HG02798 (cell line): ENCODE measurements around the gene AHNAK.
"Not testable (repeated sequence)": the region's sequence is repeated elsewhere in the genome, so short reads cannot be mapped to it uniquely, and the experiment has no call there.

Experiments used
- ATAC-seq: cut with Tn5 transposase; IDR thresholded peaks from one replicate; pipeline ENCODE4 v1.9.1; 2021; ENCODE audit warnings: mild to moderate bottlenecking; ENCODE audit not compliant: unreplicated experiment, poor library complexity

AHNAK gene

DNA sequence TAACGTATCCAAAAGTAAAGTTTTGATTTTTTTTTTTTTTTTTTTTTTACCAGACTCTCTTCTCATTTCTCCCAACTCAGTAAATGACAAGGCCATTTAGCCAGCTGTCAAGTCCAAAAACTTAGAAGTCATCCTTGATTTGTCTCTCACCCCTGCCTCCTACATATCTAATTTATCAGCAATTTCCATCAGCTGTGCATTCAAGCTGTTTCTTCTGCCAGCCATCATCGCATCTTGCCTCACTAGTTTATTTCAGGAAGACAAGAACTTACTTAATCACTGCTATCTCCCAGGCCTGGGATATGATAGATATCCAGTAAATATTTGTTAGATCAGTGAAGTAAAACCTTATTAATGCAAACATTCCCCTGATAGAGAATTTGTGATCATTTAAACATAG, 80.2 kb downstream of the AHNAK start:
- ATAC-seq, result no peak

DNA sequence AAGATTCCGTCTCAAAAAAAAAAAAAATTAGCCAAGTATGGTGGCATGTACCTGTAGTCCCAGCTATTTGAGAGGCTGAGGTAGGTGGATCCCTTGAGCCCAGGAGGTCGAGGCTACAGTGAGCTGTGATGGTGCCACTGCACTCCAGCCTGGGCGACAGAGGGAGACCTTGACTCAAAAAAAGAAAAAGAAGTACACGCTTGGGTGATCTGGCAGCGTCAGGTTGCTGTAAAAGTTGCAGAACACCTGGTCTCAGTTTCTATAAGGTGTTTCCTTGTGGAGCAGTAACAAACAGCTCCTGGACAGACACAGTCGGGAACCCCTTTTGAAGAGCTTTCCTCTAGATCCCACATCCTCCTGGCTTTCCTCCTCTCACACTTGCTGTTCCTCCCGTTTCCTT, 82.0 kb downstream of the AHNAK start:
- no peak for ATAC-seq

GRCh38 chr11:62463121-62463542, 83.5 kb downstream of the AHNAK start:
- no peak for ATAC-seq

- ATAC-seq, result no peak
Observed at GRCh38 chr11:62462508-62462892, 84.1 kb downstream of the AHNAK start.

GRCh38 chr11:62461740-62462507, 84.7 kb downstream of the AHNAK start:
- ATAC-seq, result no peak

DNA sequence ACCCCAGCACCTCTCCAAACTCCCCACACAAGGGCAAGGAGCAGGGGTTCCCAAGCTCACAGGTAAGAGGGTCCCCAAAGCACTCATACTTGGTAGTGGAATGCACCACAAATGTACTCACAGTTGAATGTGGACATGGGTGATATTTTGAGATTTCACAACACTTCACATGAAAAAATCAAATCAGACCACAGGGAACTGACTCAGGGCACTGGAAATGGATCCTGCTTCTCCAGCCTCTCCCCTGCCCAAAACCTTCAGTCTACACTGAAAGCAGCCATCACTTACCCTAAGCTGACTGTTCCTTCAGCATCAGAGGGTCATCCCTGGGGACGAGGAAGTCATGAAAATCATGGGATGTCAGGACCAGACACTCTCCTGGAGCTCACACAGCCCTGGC, 87.5 kb downstream of the AHNAK start:
- no peak for ATAC-seq

DNA sequence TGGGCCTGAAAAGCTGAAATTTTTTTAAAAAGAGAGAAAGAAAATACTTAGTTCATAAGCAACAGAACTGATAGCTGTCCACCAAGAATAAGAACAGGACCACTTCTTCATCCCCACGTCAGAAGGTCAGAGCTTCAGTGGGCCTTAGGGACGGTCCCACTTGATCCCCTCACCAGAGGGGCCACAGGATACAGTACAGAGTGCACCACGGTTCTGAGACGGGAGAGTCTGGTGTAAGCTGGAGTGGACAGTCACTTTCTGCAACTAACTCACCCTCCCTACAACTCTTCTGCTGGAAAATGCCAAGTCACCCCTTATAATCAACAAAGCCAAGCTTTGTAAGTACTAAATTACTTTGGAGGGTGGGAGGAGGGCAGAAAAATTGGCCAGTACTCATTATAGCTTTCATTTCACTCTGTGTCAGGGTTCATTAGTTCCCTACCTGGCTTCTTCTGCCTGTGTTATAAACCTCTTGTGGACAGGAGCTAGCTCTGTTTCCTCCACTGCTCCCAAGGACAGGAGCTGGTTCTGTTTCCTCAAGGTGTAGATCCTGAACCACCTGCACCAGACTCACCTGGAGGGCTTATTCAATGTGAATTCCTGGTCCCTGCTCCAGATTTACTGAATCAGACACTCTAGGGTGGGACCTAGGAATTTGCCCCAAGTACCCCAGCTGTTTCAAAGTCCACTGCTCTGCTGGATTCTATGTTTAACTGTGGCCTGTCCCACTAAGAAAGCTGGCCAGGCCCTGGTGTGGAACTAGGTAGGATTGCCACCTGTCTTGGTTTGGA, 88.2 kb downstream of the AHNAK start:
- ATAC-seq, result no peak

DNA sequence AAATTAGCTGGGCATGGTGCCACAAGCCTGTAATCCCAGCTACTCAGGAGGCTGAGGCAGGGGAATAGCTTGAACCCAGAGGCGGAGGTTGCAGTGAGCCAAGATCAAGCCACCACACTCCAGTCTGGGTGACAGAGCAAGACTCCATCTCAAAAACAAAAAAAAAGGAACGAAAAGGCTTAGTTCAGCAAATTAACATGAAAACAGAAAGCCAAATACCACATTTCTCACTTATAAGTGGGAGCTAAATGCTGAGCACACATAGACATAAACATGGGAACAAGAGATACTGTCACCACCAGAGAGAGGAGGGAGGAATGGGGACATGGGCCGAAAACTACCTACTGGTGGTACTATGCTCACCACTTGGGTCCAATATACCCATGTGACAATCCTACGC, 89.1 kb downstream of the AHNAK start:
- ATAC-seq, result no peak

DNA sequence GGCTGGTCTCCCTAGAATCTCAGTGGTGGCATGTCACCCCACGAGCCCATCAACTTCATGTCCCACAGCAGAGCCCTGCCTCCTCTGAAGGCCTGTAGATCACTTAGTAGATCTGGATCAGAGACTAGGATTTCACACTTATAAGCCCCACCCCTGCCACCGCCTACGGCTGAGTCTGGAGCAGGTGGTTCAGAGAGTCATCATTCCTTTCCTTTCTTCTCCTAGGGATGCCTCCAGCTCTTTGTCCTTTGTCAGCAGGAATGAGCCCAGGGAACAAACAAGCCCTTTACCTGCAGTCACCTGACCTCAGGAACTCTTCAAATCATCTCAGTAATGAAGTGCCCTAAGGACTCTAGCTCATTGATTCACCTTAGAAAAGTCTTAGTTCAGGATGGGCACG, 90.0 kb downstream of the AHNAK start:
- no peak for ATAC-seq

DNA sequence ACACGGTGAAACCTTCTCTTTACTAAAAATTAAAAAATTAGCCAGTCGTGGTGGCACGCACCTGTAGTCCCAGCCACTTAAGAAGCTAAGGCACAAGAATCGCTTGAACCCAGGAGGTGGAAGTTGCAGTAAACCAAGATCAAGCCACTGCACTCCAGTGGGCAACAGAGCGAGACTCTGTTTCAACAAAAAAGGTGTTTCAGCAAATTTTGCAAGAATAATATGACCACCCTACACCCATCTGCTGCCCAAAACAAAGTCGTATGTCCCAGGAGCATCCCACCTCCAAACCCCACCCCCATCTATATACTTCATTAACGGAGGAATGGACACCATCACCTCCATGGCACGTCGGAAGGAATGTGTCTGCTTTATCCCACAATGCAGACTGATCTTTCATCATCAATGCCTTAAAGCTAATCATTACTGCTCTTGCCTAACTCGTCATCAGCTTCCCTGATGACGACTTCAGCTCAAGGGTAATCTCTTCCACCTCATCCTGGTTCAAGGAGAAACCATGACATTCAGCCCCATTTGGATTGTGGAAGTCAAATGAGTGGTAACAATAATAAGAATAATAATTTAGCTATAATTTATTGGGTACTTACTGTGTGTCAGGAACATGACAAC, 93.7 kb downstream of the AHNAK start:
- no peak for ATAC-seq

- ATAC-seq, result no peak
Observed at GRCh38 chr11:62452261-62452660, 94.3 kb downstream of the AHNAK start.

- no peak for ATAC-seq
Observed at GRCh38 chr11:62451241-62451621, 95.4 kb downstream of the AHNAK start.

- no peak for ATAC-seq
Observed at GRCh38 chr11:62450543-62451240, 95.9 kb downstream of the AHNAK start.

DNA sequence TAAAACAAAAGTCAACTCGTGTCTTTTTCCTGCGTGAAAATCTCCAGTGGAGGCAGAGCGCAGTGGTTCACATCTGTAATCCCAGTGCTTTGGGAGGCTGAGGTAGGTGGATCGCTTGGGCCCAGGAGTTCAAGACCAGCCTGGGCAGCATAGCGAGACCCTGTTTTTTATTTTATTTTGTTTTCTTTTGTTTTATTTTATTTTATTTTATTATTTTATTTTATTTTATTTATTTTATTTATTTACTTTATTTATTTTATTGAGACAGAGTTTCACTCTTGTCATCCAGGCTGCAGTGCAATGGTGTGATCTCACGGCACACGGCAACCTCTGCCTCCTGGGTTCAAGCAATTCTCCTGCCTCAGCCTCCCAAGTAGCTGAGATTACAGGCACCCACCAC, 96.7 kb downstream of the AHNAK start:
- not testable (repeated sequence) for ATAC-seq

GRCh38 chr11:62449451-62449851, 97.2 kb downstream of the AHNAK start:
- no peak for ATAC-seq

DNA sequence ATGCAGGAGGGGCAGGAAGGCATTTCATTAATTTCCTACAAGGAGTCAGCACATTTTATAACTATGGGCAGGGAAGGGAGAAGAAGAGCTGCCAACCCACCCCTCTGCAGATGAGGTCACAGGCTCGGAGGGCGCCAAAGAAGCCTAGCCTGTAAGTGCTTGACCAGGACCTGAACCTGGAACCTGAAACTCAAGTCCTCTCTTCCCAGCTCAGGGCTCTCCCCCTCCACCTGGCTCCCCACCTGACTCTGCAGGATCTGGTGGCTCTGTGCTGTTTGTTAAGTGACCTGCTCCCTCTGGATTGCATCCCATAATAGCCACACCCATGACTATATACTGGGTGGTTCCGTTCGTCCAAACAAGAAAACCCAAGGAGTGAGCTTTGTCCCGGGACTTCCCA, 100.5 kb downstream of the AHNAK start:
- ATAC-seq, result no peak

DNA sequence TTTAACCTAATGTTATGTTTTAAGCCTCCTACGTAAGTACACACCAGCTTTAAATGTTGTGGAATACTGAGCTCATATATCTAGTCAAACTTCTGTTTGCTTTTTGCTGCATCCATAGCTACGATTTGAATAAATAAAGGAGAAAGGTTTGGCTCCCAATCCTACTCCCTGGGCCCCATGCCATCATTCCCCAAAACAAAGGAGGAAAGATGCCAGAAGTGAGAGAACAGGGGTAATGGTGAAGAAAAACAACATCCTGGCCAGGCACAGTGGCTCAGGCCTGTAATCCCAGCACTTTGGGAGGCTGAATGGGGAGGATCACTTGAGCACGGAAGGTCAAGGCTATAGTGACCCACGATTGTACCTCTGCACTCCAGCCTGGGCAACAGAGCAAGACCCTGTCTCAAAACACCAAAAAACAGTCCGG, 101.3 kb downstream of the AHNAK start:
- ATAC-seq, result no peak

- ATAC-seq, result no peak
Observed at GRCh38 chr11:62444835-62445234, 101.8 kb downstream of the AHNAK start.

- ATAC-seq, result no peak
Observed at GRCh38 chr11:62444236-62444833, 102.3 kb downstream of the AHNAK start.
